OCI-LY7 (cell line): ENCODE results near the gene WDR54. TPM values are rescaled to one million over a fixed set of nuclear protein-coding genes. Genes with fewer than 3 reads are reported as not detected.
"Not testable (repeated sequence)": the region's sequence is repeated elsewhere in the genome, so short reads cannot be mapped to it uniquely, and the experiment has no call there.

Experiments
- BruUV-seq: library from RNA; stranded (reverse); fragments of 400-500 nt; replicated peaks from 2 replicates; lab custom pipeline; 2021; lab: Mats Ljungman, UMichigan
- CTCF ChIA-PET: fragments of 300-600 bp; sonication (Branson Sonifier 250); formaldehyde crosslinking; loops from one replicate; lab custom pipeline; 2022; ENCODE audit warnings: antibody characterized with exemption; ENCODE audit not compliant: unreplicated experiment; lab: Charles Lee
- POLR2A ChIA-PET: fragments of 300-600 bp; sonication (Branson Sonifier 250); formaldehyde crosslinking; loops from one replicate; lab custom pipeline; 2022; ENCODE audit warnings: antibody characterized with exemption; lab: Charles Lee
- DNase-seq: peaks from one replicate; pipeline ENCODE4 v3.0.0-alpha.2; 2015; ENCODE audit warnings: low spot score
- H2AFZ ChIP-seq: fragments of 200-600 bp; sonication (generic), shearing (Covaris generic); 2 replicates; pipeline ENCODE4 v1.6.1; 2014; ENCODE audit warnings: mild to moderate bottlenecking, antibody characterized with exemption, low read length, moderate library complexity
- H3K27ac ChIP-seq: fragments of 200-600 bp; sonication (generic); 2 replicates; pipeline ENCODE4 v1.5.1; 2014; ENCODE audit warnings: mixed run types, low read depth, mild to moderate bottlenecking, moderate library complexity, low read length, inconsistent platforms; ENCODE audit not compliant: poor library complexity, severe bottlenecking
- H3K36me3 ChIP-seq: fragments of 200-600 bp; sonication (generic); 2 replicates; pipeline ENCODE4 v1.6.1; 2014; ENCODE audit warnings: mild to moderate bottlenecking, antibody characterized with exemption, low read length, moderate library complexity, mixed read lengths; ENCODE audit not compliant: insufficient read depth
- H3K4me1 ChIP-seq: fragments of 200-600 bp; sonication (generic); 2 replicates; pipeline ENCODE4 v1.5.1; 2014; ENCODE audit warnings: mild to moderate bottlenecking, low read length; ENCODE audit not compliant: insufficient read depth, poor library complexity, severe bottlenecking
- H3K4me2 ChIP-seq: fragments of 200-600 bp; sonication (generic); 2 replicates; pipeline ENCODE4 v1.6.1; 2014; ENCODE audit warnings: mild to moderate bottlenecking, low read length
- H3K4me3 ChIP-seq: fragments of 200-600 bp; sonication (generic); 2 replicates; pipeline ENCODE4 v1.5.1; 2014; ENCODE audit warnings: mild to moderate bottlenecking, low read depth, low read length; ENCODE audit not compliant: poor library complexity, severe bottlenecking
- H3K79me2 ChIP-seq: fragments of 200-600 bp; sonication (generic); 2 replicates; pipeline ENCODE4 v1.6.1; 2016; ENCODE audit warnings: low read depth, mild to moderate bottlenecking, low read length, moderate library complexity, mixed read lengths; ENCODE audit not compliant: insufficient read depth
- H3K9me2 ChIP-seq: fragments of 200-600 bp; sonication (generic); 2 replicates; pipeline ENCODE4 v1.6.1; 2016; ENCODE audit warnings: mild to moderate bottlenecking, low read length, mixed read lengths; ENCODE audit not compliant: insufficient read depth
- H3K9me3 ChIP-seq: fragments of 200-600 bp; sonication (generic); 2 replicates; pipeline ENCODE4 v1.6.1; 2014; ENCODE audit warnings: mild to moderate bottlenecking, mixed run types, low read length, mixed read lengths
- H4K20me1 ChIP-seq: fragments of 200-600 bp; sonication (generic); 2 replicates; pipeline ENCODE4 v1.6.1; 2014; ENCODE audit warnings: mild to moderate bottlenecking, antibody characterized with exemption, low read length, moderate library complexity, mixed read lengths; ENCODE audit not compliant: insufficient read depth
- CTCF ChIP-seq: fragments of 200-600 bp; sonication (generic); conservative IDR thresholded peaks from 2 replicates; pipeline ENCODE4 v1.5.1; 2014; ENCODE audit warnings: mild to moderate bottlenecking, antibody characterized with exemption, low read length, moderate library complexity, mixed read lengths
- EZH2phosphoT487 ChIP-seq: fragments of 200-600 bp; sonication (generic); IDR thresholded peaks from 2 replicates; pipeline ENCODE4 v1.6.1; 2018; ENCODE audit warnings: low read depth, borderline replicate concordance, mild to moderate bottlenecking, mixed run types, antibody characterized with exemption, low read length, moderate library complexity, mixed read lengths
- intact Hi-C: fragments of 100-400 bp; cut with micrococcal nuclease; formaldehyde crosslinking; loops from one replicate; pipeline ENCODE4 v1.10.0; 2022; ENCODE audit not compliant: unreplicated experiment
- total RNA-seq, 2 experiments: library from RNA; depleted of rRNA in 1 of 2; stranded (reverse); fragments of >200 nt in 1 of 2; shearing (Covaris generic) in 1 of 2; gene quantifications; 2 replicates each; pipeline ENCODE4 v1.2.3, GENCODE V29; 2014 to 2022

The WDR54 gene
- total RNA-seq, 2 experiments from 2014 or later: 64.7 to 89.5 TPM

GRCh38 chr2:74441690-74442482 is 20.4 kb downstream of the WDR54 start, which contains the start of gene RTKN:
Gene RTKN, minus strand, starts transcription at chr2:74441937. Its CDS starts 121 bp downstream, at chr2:74441816.
- intact Hi-C loops: no loop called here
- no peaks in the 10 kb centered on the region for H3K9me2 ChIP-seq
- TF ChIP-seq EZH2phosphoT487: no peak
- TF ChIP-seq CTCF: no peak
- H3K4me2 ChIP-seq: peak within 1 kb of the TSS; percentile 50; the same call in 1 of the 2 replicates
- DNase-seq: no peak
- H4K20me1 ChIP-seq: no peaks in the 10 kb centered on the region
- BruUV-seq: no TSS peak
- no peaks in the 10 kb centered on the region for H3K36me3 ChIP-seq
- H3K4me1 ChIP-seq: peaks cover 30% of the 10 kb centered on the region
- H3K27ac ChIP-seq: no peak within 1 kb of the TSS
- no peaks in the 10 kb centered on the region for H3K79me2 ChIP-seq
- POLR2A ChIA-PET: interaction anchor here (1.4 to 2.3 kb wide), 3 partner anchors 13 to 21 kb away, joined by 3 to 13 read pairs (median 5); partner anchors contain the start of genes C2orf81, INO80B and WDR54
- no peaks in the 10 kb centered on the region for H3K9me3 ChIP-seq
- CTCF ChIA-PET: interaction anchor here (0.5 kb wide), 1 partner anchor 234 kb away, joined by 3 read pairs; no protein-coding TSS in a partner anchor
- H2AFZ ChIP-seq: no peak within 1 kb of the TSS; the same call in 1 of the 2 replicates
- H3K4me3 ChIP-seq: no peak within 1 kb of the TSS

- H3K79me2 ChIP-seq, H3K36me3 ChIP-seq, H3K4me3 ChIP-seq, BruUV-seq, H4K20me1 ChIP-seq, H3K9me2 ChIP-seq, H2AFZ ChIP-seq, DNase-seq, H3K27ac ChIP-seq, H3K4me2 ChIP-seq, intact Hi-C loops, H3K9me3 ChIP-seq: not testable (repeated sequence)
- ChIA-PET POLR2A (interaction anchor here (1.4 to 1.6 kb wide), 2 partner anchors 12 to 22 kb away, joined by 3 to 5 read pairs; partner anchors contain the start of genes C2orf81, INO80B and WDR54), CTCF (interaction anchor here (0.5 kb wide), 1 partner anchor 235 kb away, joined by 3 read pairs; no protein-coding TSS in a partner anchor)
- peaks cover 22% of the 10 kb centered on the region for H3K4me1 ChIP-seq
Observed at GRCh38 chr2:74442483-74443297, 21.2 kb downstream of the WDR54 start.
